Activated CD8-positive, alpha-beta memory T cell treated with anti-CD3 and anti-CD28 coated beads for 36 hours (primary cell): ENCODE results near the gene EPM2A. TPM values are rescaled to one million over a fixed set of nuclear protein-coding genes. Genes with fewer than 3 reads are reported as not detected.

Experiments
- CTCF ChIA-PET: fragments of 350-600 bp; sonication (Branson Sonifier 250); formaldehyde crosslinking; loops from one replicate; lab custom pipeline; 2021; ENCODE audit warnings: antibody characterized with exemption; lab: Charles Lee
- POLR2A ChIA-PET: fragments of 350-600 bp; sonication (Branson Sonifier 250); formaldehyde crosslinking; loops from one replicate; lab custom pipeline; 2021; ENCODE audit warnings: antibody characterized with exemption; lab: Charles Lee
- total RNA-seq, 2 experiments: library from RNA; stranded (reverse); gene quantifications; one replicate each; pipeline ENCODE4 v1.2.3, GENCODE V29; 2021

EPM2A gene
- total RNA-seq, 2 experiments from 2014 or later = 7.9 to 8.6 TPM

GRCh38 chr6:145627451-145627850 is 107.9 kb downstream of the EPM2A start:
- CTCF ChIA-PET = no interaction called here

GRCh38 chr6:145626857-145627256 is 108.5 kb downstream of the EPM2A start:
- ChIA-PET POLR2A (no interaction called here), CTCF (no interaction called here)

More at GRCh38 chr6:145627451-145627850, 107.9 kb downstream of the EPM2A start:
- POLR2A ChIA-PET = no interaction called here

- ChIA-PET CTCF (no interaction called here), POLR2A (no interaction called here)
Measured at GRCh38 chr6:145623231-145623630, 112.1 kb downstream of the EPM2A start.

GRCh38 chr6:145621776-145622175 is 113.5 kb downstream of the EPM2A start:
- CTCF ChIA-PET = no interaction called here
- POLR2A ChIA-PET = no interaction called here

GRCh38 chr6:145620088-145620487 is 115.2 kb downstream of the EPM2A start:
- CTCF ChIA-PET = no interaction called here
- POLR2A ChIA-PET = no interaction called here

- ChIA-PET CTCF (no interaction called here), POLR2A (no interaction called here)
Measured at GRCh38 chr6:145609521-145609920, 125.8 kb downstream of the EPM2A start.

GRCh38 chr6:145608850-145609249 is 126.5 kb downstream of the EPM2A start:
- ChIA-PET CTCF (no interaction called here), POLR2A (no interaction called here)

GRCh38 chr6:145603991-145604390 is 131.3 kb downstream of the EPM2A start:
- POLR2A ChIA-PET = no interaction called here
- CTCF ChIA-PET = no interaction called here

GRCh38 chr6:145603424-145603833 is 131.9 kb downstream of the EPM2A start:
- ChIA-PET CTCF (no interaction called here), POLR2A (no interaction called here)

- ChIA-PET POLR2A (no interaction called here), CTCF (no interaction called here)
Measured at GRCh38 chr6:145602726-145603326, 132.5 kb downstream of the EPM2A start.

- POLR2A ChIA-PET = no interaction called here
- CTCF ChIA-PET = no interaction called here
Measured at GRCh38 chr6:145601397-145601796, 133.9 kb downstream of the EPM2A start.

- POLR2A ChIA-PET = no interaction called here
- CTCF ChIA-PET = no interaction called here
Measured at GRCh38 chr6:145600299-145600698, 135.0 kb downstream of the EPM2A start.

GRCh38 chr6:145588981-145589380 is 146.3 kb downstream of the EPM2A start:
- POLR2A ChIA-PET = no interaction called here

GRCh38 chr6:145587334-145587733 is 148.0 kb downstream of the EPM2A start:
- POLR2A ChIA-PET = no interaction called here
- CTCF ChIA-PET = no interaction called here

More at GRCh38 chr6:145588981-145589380, 146.3 kb downstream of the EPM2A start:
- CTCF ChIA-PET = interaction anchor here (0.6 kb wide), 1 partner anchor 92 kb away, joined by 4 read pairs; no protein-coding TSS in a partner anchor

- ChIA-PET CTCF (no interaction called here), POLR2A (no interaction called here)
Measured at GRCh38 chr6:145583753-145584152, 151.6 kb downstream of the EPM2A start.

Other genes starting within 250 kb of the EPM2A start
- 1 to 10 TPM; 8.0 to 8.2 TPM for gene FBXO30, start 79.3 kb upstream of the EPM2A start, total RNA-seq
- gene SHPRH, start 228.8 kb upstream of the EPM2A start, total RNA-seq = 10 to 100 TPM; 13.0 to 14.2 TPM